ENCODE measurements around the gene FRMPD1. TPM values are rescaled to one million over a fixed set of nuclear protein-coding genes. Genes with fewer than 3 reads are reported as not detected.

Gene FRMPD1
- total RNA-seq, 1 donor from 2014 or later = 0.07 TPM

GRCh38 chr9:37769306-37769705, 118.6 kb downstream of the FRMPD1 start:
- H3K9me3 ChIP-seq (ENCODE audit: insufficient read depth, low read depth, low read length) = no peaks in the 10 kb centered on the region
- no peak overlapping the region for H3K27ac Mint-ChIP-seq (ENCODE audit: unreplicated experiment)
- H3K27me3 ChIP-seq (ENCODE audit: insufficient read depth, low read length) = no peaks in the 10 kb centered on the region
- H3K9me3 Mint-ChIP-seq (ENCODE audit: unreplicated experiment) = peaks cover 4% of the 10 kb centered on the region
- no peaks in the 10 kb centered on the region for H3K27me3 Mint-ChIP-seq (ENCODE audit: low read depth, unreplicated experiment)
- DNase-seq (ENCODE audit: low read depth) = no peak
- H3K4me3 Mint-ChIP-seq (ENCODE audit: unreplicated experiment) = no peak overlapping the region
- no peak overlapping the region for H2AFZ ChIP-seq (ENCODE audit: low read depth, low read length)
- peaks cover 6% of the 10 kb centered on the region for H3K36me3 ChIP-seq (ENCODE audit: insufficient read depth, low read length)
- no peak for TF ChIP-seq EZH2 (IDR thresholded peaks at IDR 0.05; ENCODE audit: insufficient read depth, low read length)
- TF ChIP-seq CTCF (IDR thresholded peaks at IDR 0.05; ENCODE audit: insufficient read depth, low read depth, low read length) = no peak
- H3K9ac ChIP-seq (ENCODE audit: low read length) = no peak overlapping the region
- no peak overlapping the region for H3K4me3 ChIP-seq (ENCODE audit: insufficient read depth, low read depth, low read length)
- H3K27ac ChIP-seq (ENCODE audit: low read depth, low read length) = no peak overlapping the region
- no peaks in the 10 kb centered on the region for H3K4me1 ChIP-seq (ENCODE audit: insufficient read depth, low read length)
- no peaks in the 10 kb centered on the region for H3K79me2 ChIP-seq (ENCODE audit: insufficient read depth, low read length)
- no peaks in the 10 kb centered on the region for H4K20me1 ChIP-seq (ENCODE audit: insufficient read depth, low read length)
- no peak overlapping the region for H3K4me2 ChIP-seq (ENCODE audit: low read length)
- FAIRE-seq = no peak
- no peaks in the 10 kb centered on the region for H3K4me1 Mint-ChIP-seq (ENCODE audit: low read depth, unreplicated experiment)
- H3K36me3 Mint-ChIP-seq (ENCODE audit: low read depth, unreplicated experiment) = peaks cover 9% of the 10 kb centered on the region

GRCh38 chr9:37769995-37770394, 119.2 kb downstream of the FRMPD1 start:
- DNase-seq (ENCODE audit: low read depth) = no peak
- no peaks in the 10 kb centered on the region for H3K4me1 Mint-ChIP-seq (ENCODE audit: low read depth, unreplicated experiment)

More at GRCh38 chr9:37769995-37770394, 119.2 kb downstream of the FRMPD1 start:
- H4K20me1 ChIP-seq (ENCODE audit: insufficient read depth, low read length) = peaks cover 5% of the 10 kb centered on the region
- H2AFZ ChIP-seq (ENCODE audit: low read depth, low read length) = no peak overlapping the region
- peaks cover 5% of the 10 kb centered on the region for H3K36me3 Mint-ChIP-seq (ENCODE audit: low read depth, unreplicated experiment)
- H3K9ac ChIP-seq (ENCODE audit: low read length) = no peak overlapping the region
- no peak for TF ChIP-seq EZH2 (IDR thresholded peaks at IDR 0.05; ENCODE audit: insufficient read depth, low read length)
- no peak for TF ChIP-seq CTCF (IDR thresholded peaks at IDR 0.05; ENCODE audit: insufficient read depth, low read depth, low read length)
- H3K9me3 ChIP-seq (ENCODE audit: insufficient read depth, low read depth, low read length) = no peaks in the 10 kb centered on the region
- no peaks in the 10 kb centered on the region for H3K4me1 ChIP-seq (ENCODE audit: insufficient read depth, low read length)
- peaks cover 4% of the 10 kb centered on the region for H3K9me3 Mint-ChIP-seq (ENCODE audit: unreplicated experiment)
- H3K4me3 ChIP-seq (ENCODE audit: insufficient read depth, low read depth, low read length) = no peak overlapping the region
- no peaks in the 10 kb centered on the region for H3K27me3 ChIP-seq (ENCODE audit: insufficient read depth, low read length)
- peaks cover 6% of the 10 kb centered on the region for H3K36me3 ChIP-seq (ENCODE audit: insufficient read depth, low read length)
- no peak overlapping the region for H3K27ac ChIP-seq (ENCODE audit: low read depth, low read length)
- no peak overlapping the region for H3K4me2 ChIP-seq (ENCODE audit: low read length)
- H3K4me3 Mint-ChIP-seq (ENCODE audit: unreplicated experiment) = no peak overlapping the region
- no peak for FAIRE-seq
- H3K79me2 ChIP-seq (ENCODE audit: insufficient read depth, low read length) = no peaks in the 10 kb centered on the region
- no peaks in the 10 kb centered on the region for H3K27me3 Mint-ChIP-seq (ENCODE audit: low read depth, unreplicated experiment)
- H3K27ac Mint-ChIP-seq (ENCODE audit: unreplicated experiment) = no peak overlapping the region
